HG03571 (cell line): ENCODE data around the gene ZSWIM4.
"Not testable (repeated sequence)": the region's sequence is repeated elsewhere in the genome, so short reads cannot be mapped to it uniquely, and the experiment has no call there.

ENCODE experiments used
- ATAC-seq: cut with Tn5 transposase; IDR thresholded peaks from one replicate; pipeline ENCODE4 v1.9.1; 2021; ENCODE audit not compliant: unreplicated experiment

The ZSWIM4 gene

GRCh38 chr19:13778398-13778797, 16.8 kb upstream of the ZSWIM4 start:
- no peak for ATAC-seq

- no peak for ATAC-seq
Observed at GRCh38 chr19:13778847-13779246, 16.4 kb upstream of the ZSWIM4 start.

GRCh38 chr19:13779794-13780193, 15.4 kb upstream of the ZSWIM4 start:
- ATAC-seq: not testable (repeated sequence)

GRCh38 chr19:13781547-13781946, 13.7 kb upstream of the ZSWIM4 start:
- ATAC-seq: no peak

GRCh38 chr19:13782537-13782936, 12.7 kb upstream of the ZSWIM4 start:
- no peak for ATAC-seq

- ATAC-seq: no peak
Observed at GRCh38 chr19:13783565-13784500, 11.4 kb upstream of the ZSWIM4 start.

- no peak for ATAC-seq
Observed at GRCh38 chr19:13784731-13785452, 10.4 kb upstream of the ZSWIM4 start.

GRCh38 chr19:13788991-13789390, 6.3 kb upstream of the ZSWIM4 start:
- ATAC-seq: no peak

- no peak for ATAC-seq
Observed at GRCh38 chr19:13790354-13790753, 4.9 kb upstream of the ZSWIM4 start.

GRCh38 chr19:13793317-13793716, 1.9 kb upstream of the ZSWIM4 start:
- not testable (repeated sequence) for ATAC-seq

GRCh38 chr19:13794398-13794756, 866 bp upstream of the ZSWIM4 start:
- no peak for ATAC-seq

- ATAC-seq: peak; percentile 30
Observed at GRCh38 chr19:13795595-13796300, 505 bp downstream of the ZSWIM4 start.

- ATAC-seq: no peak
Observed at GRCh38 chr19:13796301-13797057, 1.2 kb downstream of the ZSWIM4 start.

GRCh38 chr19:13797058-13797440, 1.8 kb downstream of the ZSWIM4 start:
- ATAC-seq: no peak

- no peak for ATAC-seq
Observed at GRCh38 chr19:13797870-13798269, 2.6 kb downstream of the ZSWIM4 start.

- no peak for ATAC-seq
Observed at GRCh38 chr19:13799669-13800068, 4.4 kb downstream of the ZSWIM4 start.

GRCh38 chr19:13803038-13803437, 7.8 kb downstream of the ZSWIM4 start:
- ATAC-seq: no peak

GRCh38 chr19:13804830-13805683, 9.8 kb downstream of the ZSWIM4 start:
- ATAC-seq: no peak

GRCh38 chr19:13806728-13807127, 11.5 kb downstream of the ZSWIM4 start:
- no peak for ATAC-seq
